Ovary (tissue), 3 donors: ENCODE data around the gene PPP2R2B.

Experiments used
- CTCF ChIP-seq, 3 donors: fragments of 450-650 bp in 2 of 3; fragments of 200-600 bp in 1 of 3; IDR thresholded peaks; one replicate each; pipeline versions ENCODE4 v1.5.1 to v1.8.0; 2016 to 2022; ENCODE audit warnings: antibody characterized with exemption in 3 of 3, mild to moderate bottlenecking in 1 of 3
- EP300 ChIP-seq: sonication (generic); formaldehyde crosslinking; IDR thresholded peaks from one replicate; pipeline ENCODE4 v1.6.1; 2017; ENCODE audit warnings: antibody characterized with exemption
- donor health status: DM: no; HTN: no; CAD: no.

- TF ChIP-seq EP300 (no peak), CTCF (IDR thresholded peaks at IDR 0.05) (no peak)
These were observed 254.9 kb downstream of the PPP2R2B start for GRCh38 chr5:146623666-146624065.
